GM21723 (cell line): ENCODE results near the gene SYNC.
"Not testable (repeated sequence)": the region's sequence is repeated elsewhere in the genome, so short reads cannot be mapped to it uniquely, and the experiment has no call there.

Experiments
- ATAC-seq: cut with Tn5 transposase; IDR thresholded peaks from one replicate; pipeline ENCODE4 v1.9.1; 2021; ENCODE audit warnings: mild to moderate bottlenecking, moderate library complexity; ENCODE audit not compliant: unreplicated experiment

The SYNC gene

GRCh38 chr1:32724678-32725614 lies 22.4 kb upstream of the SYNC start:
- no peak for ATAC-seq

GRCh38 chr1:32719681-32720275 lies 17.2 kb upstream of the SYNC start:
- ATAC-seq = no peak

GRCh38 chr1:32718527-32718926 lies 16.0 kb upstream of the SYNC start:
- no peak for ATAC-seq

- no peak for ATAC-seq
Observed at GRCh38 chr1:32718036-32718435, 15.5 kb upstream of the SYNC start.

- ATAC-seq = no peak
Observed at GRCh38 chr1:32717503-32717902, 14.9 kb upstream of the SYNC start.

GRCh38 chr1:32716312-32717148 lies 14.0 kb upstream of the SYNC start:
- peak; percentile 84 for ATAC-seq

- ATAC-seq = no peak
Observed at GRCh38 chr1:32715901-32716311, 13.3 kb upstream of the SYNC start.

GRCh38 chr1:32714277-32714676 lies 11.7 kb upstream of the SYNC start:
- no peak for ATAC-seq

GRCh38 chr1:32713081-32713480 lies 10.5 kb upstream of the SYNC start:
- ATAC-seq = no peak

GRCh38 chr1:32711221-32711620 lies 8.7 kb upstream of the SYNC start:
- ATAC-seq = not testable (repeated sequence)

- no peak for ATAC-seq
Observed at GRCh38 chr1:32709476-32709875, 6.9 kb upstream of the SYNC start.

GRCh38 chr1:32709075-32709474 lies 6.5 kb upstream of the SYNC start:
- ATAC-seq = no peak

GRCh38 chr1:32706491-32706890 lies 3.9 kb upstream of the SYNC start:
- no peak for ATAC-seq

GRCh38 chr1:32705516-32705915 lies 2.9 kb upstream of the SYNC start:
- ATAC-seq = no peak

- no peak for ATAC-seq
Observed at GRCh38 chr1:32703479-32704291, 1.1 kb upstream of the SYNC start.

- ATAC-seq = no peak
Observed at GRCh38 chr1:32701951-32702598, 495 bp downstream of the SYNC start.

- no peak for ATAC-seq
Observed at GRCh38 chr1:32701421-32701911, 1.1 kb downstream of the SYNC start.

- ATAC-seq = not testable (repeated sequence)
Observed at GRCh38 chr1:32696996-32697395, 5.6 kb downstream of the SYNC start.

GRCh38 chr1:32696041-32696440 lies 6.5 kb downstream of the SYNC start:
- no peak for ATAC-seq
